Fibroblast of the conjunctiva (primary cell): ENCODE data around the gene UNC5A.

Experiments used
- DNase-seq: peaks from one replicate; pipeline ENCODE4 v3.0.0-alpha.2; 2010; ENCODE audit warnings: low read depth

The UNC5A gene

GRCh38 chr5:176880366-176881020, 70.1 kb downstream of the UNC5A start:
- no peak for DNase-seq

- DNase-seq = no peak
Observed at GRCh38 chr5:176881021-176881749, 70.8 kb downstream of the UNC5A start.

DNA sequence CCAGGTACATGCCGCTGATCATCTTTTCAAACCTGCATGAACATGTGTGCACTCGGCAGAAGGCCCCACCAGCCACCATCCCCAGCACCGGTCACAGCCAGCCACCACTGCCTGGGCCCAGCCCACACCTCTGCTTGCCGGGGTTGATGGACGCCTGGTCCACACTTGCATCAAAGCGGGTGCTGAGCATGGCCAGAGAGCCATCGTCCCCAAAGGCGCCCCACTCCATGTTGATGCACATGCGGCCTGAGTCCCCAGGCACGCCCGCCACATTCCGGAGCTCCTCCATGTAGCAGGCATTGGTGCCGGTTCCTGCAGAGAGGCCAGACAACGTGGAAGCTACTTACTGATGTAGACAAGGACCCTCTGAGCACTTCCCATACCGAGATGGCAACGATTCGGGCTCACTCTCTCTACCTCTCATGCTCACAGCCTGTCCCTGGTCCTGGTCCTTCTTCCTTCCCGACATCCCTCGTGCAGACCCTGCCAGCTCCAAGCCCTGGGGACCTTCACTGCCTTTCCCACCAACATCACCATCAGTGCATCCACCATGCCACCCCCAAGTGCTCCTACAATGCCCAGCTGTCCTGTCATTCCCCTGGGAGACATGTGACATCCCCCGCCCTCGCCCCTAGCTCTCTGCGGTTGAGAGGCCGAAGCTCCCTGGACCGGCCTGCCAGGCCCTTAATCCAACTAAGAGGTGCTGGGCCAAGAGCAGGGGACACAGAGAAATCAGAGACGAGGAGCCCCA, 71.6 kb downstream of the UNC5A start:
- no peak for DNase-seq

GRCh38 chr5:176882567-176882903, 72.2 kb downstream of the UNC5A start:
- no peak for DNase-seq

- no peak for DNase-seq
Observed at GRCh38 chr5:176883700-176884570, 73.6 kb downstream of the UNC5A start.

- DNase-seq = no peak
Observed at GRCh38 chr5:176884571-176884890, 74.2 kb downstream of the UNC5A start.

- no peak for DNase-seq
Observed at GRCh38 chr5:176886336-176887251, 76.2 kb downstream of the UNC5A start.

GRCh38 chr5:176887252-176887849, 77.0 kb downstream of the UNC5A start:
- DNase-seq = no peak

GRCh38 chr5:176888016-176888864, 77.9 kb downstream of the UNC5A start:
- no peak for DNase-seq

DNA sequence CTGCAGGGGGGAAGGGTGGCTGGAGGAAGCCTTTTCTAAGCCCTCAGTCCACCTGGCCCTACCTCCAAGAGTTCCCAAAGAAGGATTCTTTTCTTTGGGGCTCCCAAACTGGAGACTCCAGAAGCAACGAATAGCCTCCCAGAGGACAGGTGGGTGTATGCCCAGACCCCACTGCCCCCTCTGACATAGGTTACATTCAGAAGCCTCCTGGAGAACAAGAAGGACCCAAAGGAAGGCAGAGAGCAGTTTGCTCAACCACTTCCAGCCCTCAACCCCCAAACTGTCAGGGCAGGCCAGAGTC, 78.5 kb downstream of the UNC5A start:
- DNase-seq = no peak

DNA sequence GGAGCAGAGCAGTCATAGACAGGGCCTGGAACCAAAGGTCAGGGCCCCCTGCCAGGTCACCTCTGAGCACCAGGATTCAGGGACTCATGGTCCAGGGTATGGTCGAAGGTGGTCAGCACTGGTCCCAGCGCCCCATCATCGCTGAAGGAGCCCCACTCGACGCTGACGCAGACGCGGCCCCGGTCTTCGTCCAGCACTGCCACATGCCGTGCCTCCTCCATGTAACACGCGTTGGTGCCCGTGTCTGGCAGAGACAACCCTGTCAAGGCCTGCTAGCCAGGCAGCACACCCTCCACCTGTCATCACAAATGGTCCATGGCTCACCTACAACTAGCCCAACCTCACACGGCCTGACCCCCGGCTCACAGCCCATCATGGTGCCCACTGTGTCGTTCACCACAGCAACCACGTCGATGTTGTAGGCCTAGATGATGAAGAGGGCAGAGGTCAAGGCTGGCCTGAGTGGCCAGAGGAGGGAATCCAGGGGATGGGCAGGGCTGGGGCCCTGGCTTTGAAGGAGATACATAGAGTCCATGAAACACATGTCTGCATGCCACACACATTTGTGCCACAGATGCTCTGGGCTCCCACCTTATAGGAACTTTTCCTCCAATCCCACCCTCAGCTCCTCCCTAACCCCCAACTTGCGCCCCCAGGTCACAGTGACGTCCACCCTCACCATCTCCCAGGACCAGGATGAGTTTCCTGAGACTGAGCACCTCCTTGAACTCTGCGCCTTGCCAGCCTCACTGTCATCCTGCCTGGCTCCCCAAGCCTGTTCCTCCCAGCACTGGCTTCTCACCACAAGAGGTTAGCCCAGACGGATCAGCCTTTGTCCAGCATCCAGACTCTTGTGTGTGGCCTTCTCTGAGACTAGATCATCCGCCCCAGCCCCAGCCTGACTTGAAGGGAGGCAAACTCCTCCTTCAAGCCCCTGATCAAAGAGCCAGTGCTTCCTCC, 79.2 kb downstream of the UNC5A start:
- no peak for DNase-seq

- no peak for DNase-seq
Observed at GRCh38 chr5:176890455-176891330, 80.3 kb downstream of the UNC5A start.

DNA sequence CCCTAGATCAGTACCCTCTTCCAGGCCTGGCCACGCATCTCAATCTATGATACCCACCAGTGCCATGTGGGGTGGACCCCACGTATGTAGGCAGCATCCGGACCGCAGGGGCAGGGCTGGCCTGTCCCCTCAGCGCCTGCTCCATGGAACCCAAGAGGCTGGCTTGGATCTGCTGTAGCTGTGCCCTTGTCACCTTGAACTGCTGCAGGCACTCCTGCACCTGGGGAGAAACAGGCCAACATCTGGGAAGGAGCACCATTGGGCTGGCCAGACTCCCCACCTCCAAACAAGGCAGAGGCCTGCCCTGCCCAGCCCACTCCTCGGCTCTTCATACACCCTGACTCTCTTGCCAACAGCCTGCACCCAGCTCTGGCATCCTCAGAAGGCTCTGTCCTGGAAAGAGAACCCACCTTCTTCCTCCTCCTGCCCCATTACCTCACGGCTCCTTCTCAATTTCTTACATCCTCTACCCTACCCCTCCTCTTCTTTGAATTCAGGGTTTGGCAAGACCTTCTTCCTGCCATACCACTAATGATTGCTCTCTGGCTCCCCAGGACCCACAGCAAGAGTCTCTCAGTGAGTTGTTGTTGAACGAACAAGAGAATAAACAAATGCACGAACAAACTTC, 81.1 kb downstream of the UNC5A start:
- DNase-seq = no peak

GRCh38 chr5:176892663-176893062, 82.3 kb downstream of the UNC5A start:
- no peak for DNase-seq

- DNase-seq = no peak
Observed at GRCh38 chr5:176894298-176894697, 83.9 kb downstream of the UNC5A start.

- DNase-seq = no peak
Observed at GRCh38 chr5:176895831-176896230, 85.5 kb downstream of the UNC5A start.

- DNase-seq = no peak
Observed at GRCh38 chr5:176897263-176897662, 86.9 kb downstream of the UNC5A start.
